Measurements from ENCODE around the gene TTC5.
"Not testable (repeated sequence)": the region's sequence is repeated elsewhere in the genome, so short reads cannot be mapped to it uniquely, and the experiment has no call there.

The TTC5 gene

GRCh38 chr14:20281998-20282397, 23.8 kb downstream of the TTC5 start:
- DNase-seq (ENCODE audit: low spot score); H3K79me1 ChIP-seq (ENCODE audit: low read depth, low read length): not testable (repeated sequence)
- WGBS, 2 donors (ENCODE audit: extremely low coverage in 2 of 2, insufficient read length in 2 of 2, insufficient replicate concordance in 1 of 2) = no CpG with 5 or more reads among the region's 1 CpG

GRCh38 chr14:20280265-20280664, 25.5 kb downstream of the TTC5 start:
- WGBS, 2 donors (ENCODE audit: extremely low coverage in 2 of 2, insufficient read length in 2 of 2, insufficient replicate concordance in 1 of 2) = no CpG with 5 or more reads among the region's 7 CpGs
- not testable (repeated sequence) for H3K9me3 ChIP-seq (replicated peaks in 1 of 2; ENCODE audit: control insufficient read depth in 2 of 2, insufficient read depth in 1 of 2, low read depth in 1 of 2, low read length in 2 of 2)

More at GRCh38 chr14:20281998-20282397, 23.8 kb downstream of the TTC5 start:
- not testable (repeated sequence) for H3K9ac ChIP-seq (ENCODE audit: low read depth, low read length, poor library complexity); H3K14ac ChIP-seq (ENCODE audit: low read length); H3K27me3 ChIP-seq (ENCODE audit: control insufficient read depth in 3 of 3, insufficient read depth in 3 of 3, low read depth in 1 of 3, low read length in 3 of 3); H2BK12ac ChIP-seq (ENCODE audit: low read length); H3K4me2 ChIP-seq (ENCODE audit: insufficient read depth, low read length, poor library complexity, severe bottlenecking); H2AK5ac ChIP-seq (ENCODE audit: low read depth, low read length); H2BK5ac ChIP-seq (ENCODE audit: low read length); H3K4ac ChIP-seq (ENCODE audit: low read length); H3K4me3 ChIP-seq (ENCODE audit: low read length in 2 of 2); H3K36me3 ChIP-seq (replicated peaks in 1 of 2; ENCODE audit: control insufficient read depth in 2 of 2, insufficient read depth in 2 of 2, low read length in 2 of 2); H3K18ac ChIP-seq (ENCODE audit: low read length); H3K27ac ChIP-seq (replicated peaks; ENCODE audit: low read length); H3K4me1 ChIP-seq (ENCODE audit: control insufficient read depth in 2 of 2, insufficient read depth in 1 of 2, low read depth in 1 of 2, low read length in 2 of 2); H3K9me3 ChIP-seq (replicated peaks in 1 of 2; ENCODE audit: control insufficient read depth in 2 of 2, insufficient read depth in 1 of 2, low read depth in 1 of 2, low read length in 2 of 2); H4K91ac ChIP-seq (ENCODE audit: low read depth, low read length, poor library complexity); H3K23ac ChIP-seq (ENCODE audit: low read depth, low read length, poor library complexity); H2AFZ ChIP-seq (ENCODE audit: low read length); H2BK15ac ChIP-seq (ENCODE audit: low read length); H4K8ac ChIP-seq (ENCODE audit: low read depth, low read length); H2BK120ac ChIP-seq (ENCODE audit: low read depth, low read length)

GRCh38 chr14:20278414-20278813, 27.3 kb downstream of the TTC5 start:
- Histone ChIP-seq H2BK12ac (ENCODE audit: low read length) (no peak overlapping the region), H2AK5ac (ENCODE audit: low read depth, low read length) (no peak overlapping the region), H3K4me3 (ENCODE audit: low read length in 2 of 2) (peak overlapping the region in 1 of 2 donors; percentile 12), H2BK15ac (ENCODE audit: low read length) (no peak overlapping the region), H3K4me2 (ENCODE audit: insufficient read depth, low read length, poor library complexity, severe bottlenecking) (no peak overlapping the region), H3K79me1 (ENCODE audit: low read depth, low read length) (no peaks in the 10 kb centered on the region), H3K9me3 (replicated peaks in 1 of 2; ENCODE audit: control insufficient read depth in 2 of 2, insufficient read depth in 1 of 2, low read depth in 1 of 2, low read length in 2 of 2) (peaks cover 7 to 8% of the 10 kb centered on the region in 2 donors), H3K9ac (ENCODE audit: low read depth, low read length, poor library complexity) (no peak overlapping the region), H3K18ac (ENCODE audit: low read length) (no peak overlapping the region), H4K8ac (ENCODE audit: low read depth, low read length) (no peak overlapping the region), H3K27me3 (ENCODE audit: control insufficient read depth in 3 of 3, insufficient read depth in 3 of 3, low read depth in 1 of 3, low read length in 3 of 3) (no peaks in the 10 kb centered on the region), H3K4ac (ENCODE audit: low read length) (no peak overlapping the region), H2BK5ac (ENCODE audit: low read length) (no peak overlapping the region), H4K91ac (ENCODE audit: low read depth, low read length, poor library complexity) (no peak overlapping the region), H3K27ac (replicated peaks; ENCODE audit: low read length) (no peak overlapping the region), H3K36me3 (replicated peaks in 1 of 2; ENCODE audit: control insufficient read depth in 2 of 2, insufficient read depth in 2 of 2, low read length in 2 of 2) (peaks cover 0 to 2% of the 10 kb centered on the region in 2 donors), H3K23ac (ENCODE audit: low read depth, low read length, poor library complexity) (no peak overlapping the region), H3K4me1 (ENCODE audit: control insufficient read depth in 2 of 2, insufficient read depth in 1 of 2, low read depth in 1 of 2, low read length in 2 of 2) (no peaks in the 10 kb centered on the region), H3K14ac (ENCODE audit: low read length) (no peak overlapping the region), H2AFZ (ENCODE audit: low read length) (no peak overlapping the region), H2BK120ac (ENCODE audit: low read depth, low read length) (no peak overlapping the region)
- WGBS, 2 donors (ENCODE audit: extremely low coverage in 2 of 2, insufficient read length in 2 of 2, insufficient replicate concordance in 1 of 2) = no CpG with 5 or more reads among the region's 1 CpG
- DNase-seq (ENCODE audit: low spot score) = no peak

More at GRCh38 chr14:20280265-20280664, 25.5 kb downstream of the TTC5 start:
- not testable (repeated sequence) for H2BK15ac ChIP-seq (ENCODE audit: low read length); DNase-seq (ENCODE audit: low spot score); H2AK5ac ChIP-seq (ENCODE audit: low read depth, low read length); H3K4ac ChIP-seq (ENCODE audit: low read length); H2BK5ac ChIP-seq (ENCODE audit: low read length); H3K27ac ChIP-seq (replicated peaks; ENCODE audit: low read length); H2AFZ ChIP-seq (ENCODE audit: low read length); H4K91ac ChIP-seq (ENCODE audit: low read depth, low read length, poor library complexity); H3K79me1 ChIP-seq (ENCODE audit: low read depth, low read length); H3K36me3 ChIP-seq (replicated peaks in 1 of 2; ENCODE audit: control insufficient read depth in 2 of 2, insufficient read depth in 2 of 2, low read length in 2 of 2); H3K23ac ChIP-seq (ENCODE audit: low read depth, low read length, poor library complexity); H3K9ac ChIP-seq (ENCODE audit: low read depth, low read length, poor library complexity); H3K4me2 ChIP-seq (ENCODE audit: insufficient read depth, low read length, poor library complexity, severe bottlenecking); H3K18ac ChIP-seq (ENCODE audit: low read length); H4K8ac ChIP-seq (ENCODE audit: low read depth, low read length); H3K27me3 ChIP-seq (ENCODE audit: control insufficient read depth in 3 of 3, insufficient read depth in 3 of 3, low read depth in 1 of 3, low read length in 3 of 3); H2BK12ac ChIP-seq (ENCODE audit: low read length); H3K4me1 ChIP-seq (ENCODE audit: control insufficient read depth in 2 of 2, insufficient read depth in 1 of 2, low read depth in 1 of 2, low read length in 2 of 2); H2BK120ac ChIP-seq (ENCODE audit: low read depth, low read length); H3K14ac ChIP-seq (ENCODE audit: low read length); H3K4me3 ChIP-seq (ENCODE audit: low read length in 2 of 2)

- H3K4me1 ChIP-seq (ENCODE audit: control insufficient read depth in 2 of 2, insufficient read depth in 1 of 2, low read depth in 1 of 2, low read length in 2 of 2) = no peaks in the 10 kb centered on the region
- H3K14ac ChIP-seq (ENCODE audit: low read length) = no peak overlapping the region
- no peak overlapping the region for H2BK120ac ChIP-seq (ENCODE audit: low read depth, low read length)
- H4K91ac ChIP-seq (ENCODE audit: low read depth, low read length, poor library complexity) = no peak overlapping the region
- no peak overlapping the region for H2BK15ac ChIP-seq (ENCODE audit: low read length)
- H3K27me3 ChIP-seq (ENCODE audit: control insufficient read depth in 3 of 3, insufficient read depth in 3 of 3, low read depth in 1 of 3, low read length in 3 of 3) = no peaks in the 10 kb centered on the region
- H3K18ac ChIP-seq (ENCODE audit: low read length) = no peak overlapping the region
- no peak overlapping the region for H3K4me3 ChIP-seq (ENCODE audit: low read length in 2 of 2)
- no peak overlapping the region for H3K9ac ChIP-seq (ENCODE audit: low read depth, low read length, poor library complexity)
- H3K9me3 ChIP-seq (replicated peaks in 1 of 2; ENCODE audit: control insufficient read depth in 2 of 2, insufficient read depth in 1 of 2, low read depth in 1 of 2, low read length in 2 of 2) = peaks cover 11 to 12% of the 10 kb centered on the region in 2 donors
- no peak overlapping the region for H2BK5ac ChIP-seq (ENCODE audit: low read length)
- no peak overlapping the region for H3K4me2 ChIP-seq (ENCODE audit: insufficient read depth, low read length, poor library complexity, severe bottlenecking)
- H3K27ac ChIP-seq (replicated peaks; ENCODE audit: low read length) = no peak overlapping the region
- H3K23ac ChIP-seq (ENCODE audit: low read depth, low read length, poor library complexity) = no peak overlapping the region
- no peak overlapping the region for H4K8ac ChIP-seq (ENCODE audit: low read depth, low read length)
- H2BK12ac ChIP-seq (ENCODE audit: low read length) = no peak overlapping the region
- H3K36me3 ChIP-seq (replicated peaks in 1 of 2; ENCODE audit: control insufficient read depth in 2 of 2, insufficient read depth in 2 of 2, low read length in 2 of 2) = peaks cover 0 to 2% of the 10 kb centered on the region in 2 donors
- no peak overlapping the region for H2AK5ac ChIP-seq (ENCODE audit: low read depth, low read length)
- H3K4ac ChIP-seq (ENCODE audit: low read length) = no peak overlapping the region
- H2AFZ ChIP-seq (ENCODE audit: low read length) = no peak overlapping the region
- no peaks in the 10 kb centered on the region for H3K79me1 ChIP-seq (ENCODE audit: low read depth, low read length)
- no peak for DNase-seq (ENCODE audit: low spot score)
- no CpG with 5 or more reads among the region's 2 CpGs for WGBS, 2 donors (ENCODE audit: extremely low coverage in 2 of 2, insufficient read length in 2 of 2, insufficient replicate concordance in 1 of 2)
Observed at GRCh38 chr14:20277409-20277808, 28.3 kb downstream of the TTC5 start.

All from neuronal stem cell (in vitro differentiated cells).